HG03460 (cell line): ENCODE results near the gene TCHH.
"Not testable (repeated sequence)": the region's sequence is repeated elsewhere in the genome, so short reads cannot be mapped to it uniquely, and the experiment has no call there.

ENCODE experiments used
- ATAC-seq: cut with Tn5 transposase; IDR thresholded peaks from one replicate; pipeline ENCODE4 v1.9.1; 2021; ENCODE audit not compliant: unreplicated experiment

Gene TCHH

DNA sequence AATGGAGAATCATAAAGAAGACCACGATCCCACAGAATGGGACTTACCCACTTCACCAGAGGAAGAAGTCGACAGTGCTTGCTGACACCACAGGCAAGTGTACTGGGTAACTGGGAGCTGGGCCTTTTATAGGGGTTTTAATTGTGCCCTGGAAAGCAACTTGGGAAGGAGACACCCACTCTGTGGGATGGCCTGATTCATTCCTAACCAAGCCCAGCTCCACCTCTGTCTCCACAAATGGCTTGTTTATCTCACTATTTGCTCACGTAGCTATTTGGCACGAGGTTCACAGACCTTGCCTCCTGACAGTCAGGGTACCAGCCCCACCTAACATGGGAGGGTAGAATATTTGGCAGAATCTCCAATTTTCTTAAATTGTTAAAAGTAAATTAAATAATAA is at the start of gene TCHH:
TCHH (minus strand) TSS at position 101 of the 400 bp plus-strand sequence. CDS start 1,364 bp downstream, outside the sequence.
- ATAC-seq, result no peak

GRCh38 chr1:152164517-152165136 is 49.4 kb upstream of the TCHH start:
- no peak for ATAC-seq

DNA sequence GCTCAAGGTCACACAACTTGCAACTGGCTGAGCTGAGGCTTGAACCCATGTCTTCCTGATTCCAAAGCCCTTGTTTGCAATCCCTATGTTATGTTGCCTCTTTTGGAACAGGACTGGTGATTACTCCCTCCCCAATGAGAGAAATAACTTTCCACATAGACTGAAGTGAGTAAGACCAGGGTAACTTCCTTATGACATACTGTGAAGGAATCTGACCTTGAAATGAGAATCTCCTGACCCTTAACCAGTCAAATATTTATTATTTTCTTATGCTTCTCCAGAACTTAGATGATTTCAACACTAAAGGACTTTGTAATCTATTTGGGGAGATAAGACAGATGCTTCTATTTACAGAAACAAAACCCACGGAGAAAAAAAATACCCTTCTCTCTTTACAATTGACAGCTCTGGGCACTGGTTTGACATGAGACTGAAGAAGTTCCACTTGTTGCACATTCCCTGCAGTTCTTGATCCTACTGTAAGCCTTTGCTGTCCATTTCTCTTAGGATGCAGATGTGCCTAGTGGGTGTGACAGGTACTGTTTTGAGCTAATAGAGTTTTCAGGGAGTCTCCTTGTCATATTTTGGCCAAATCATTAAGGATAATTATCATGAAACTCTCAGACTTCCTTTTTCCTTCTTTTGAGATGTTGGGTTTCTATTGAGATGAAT is 47.7 kb upstream of the TCHH start:
- ATAC-seq, result no peak

DNA sequence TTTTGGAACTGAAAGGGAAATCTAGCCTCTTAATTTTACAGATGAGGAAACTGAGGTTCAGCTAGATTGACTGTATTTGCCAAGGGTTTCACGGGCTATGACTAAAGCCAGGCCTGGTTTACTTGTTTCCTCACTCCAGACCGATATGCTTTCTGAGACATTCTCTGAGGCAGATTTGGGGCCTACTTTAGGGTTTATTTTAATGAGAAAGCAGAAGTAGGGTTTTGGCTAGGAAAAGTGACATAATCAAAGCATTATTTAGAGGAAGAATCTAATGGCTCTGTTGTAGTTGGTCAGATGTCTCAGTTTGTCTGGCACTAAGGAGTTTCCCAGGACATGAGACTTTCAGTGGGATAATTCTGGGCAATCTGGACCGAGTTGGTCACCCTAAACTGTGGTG is 45.3 kb upstream of the TCHH start:
- ATAC-seq, result no peak

- no peak for ATAC-seq
Observed at GRCh38 chr1:152159144-152159543, 43.9 kb upstream of the TCHH start, which contains the start of gene RPTN. Gene RPTN, minus strand, starts transcription at chr1:152159228. Its CDS starts 1,339 bp downstream, at chr1:152157889.

DNA sequence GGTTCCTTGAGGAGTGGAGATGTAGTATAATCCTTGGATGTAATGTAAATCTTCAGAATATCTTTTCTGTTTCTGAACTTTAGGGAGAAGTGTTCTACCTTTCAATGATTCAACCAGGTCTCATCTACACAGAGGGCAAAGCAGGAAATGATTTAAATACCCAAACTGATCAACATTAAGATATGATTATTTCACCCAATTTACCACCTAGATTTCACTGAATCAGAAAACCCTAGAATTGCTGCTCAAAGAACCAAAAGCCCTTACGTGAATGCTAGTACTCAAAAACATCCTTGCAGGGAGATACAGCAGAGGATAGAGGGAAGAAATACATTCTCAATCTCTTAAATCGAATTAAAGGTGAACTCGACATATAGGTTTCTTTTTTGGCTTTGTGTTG is 38.8 kb upstream of the TCHH start:
- ATAC-seq, result no peak

DNA sequence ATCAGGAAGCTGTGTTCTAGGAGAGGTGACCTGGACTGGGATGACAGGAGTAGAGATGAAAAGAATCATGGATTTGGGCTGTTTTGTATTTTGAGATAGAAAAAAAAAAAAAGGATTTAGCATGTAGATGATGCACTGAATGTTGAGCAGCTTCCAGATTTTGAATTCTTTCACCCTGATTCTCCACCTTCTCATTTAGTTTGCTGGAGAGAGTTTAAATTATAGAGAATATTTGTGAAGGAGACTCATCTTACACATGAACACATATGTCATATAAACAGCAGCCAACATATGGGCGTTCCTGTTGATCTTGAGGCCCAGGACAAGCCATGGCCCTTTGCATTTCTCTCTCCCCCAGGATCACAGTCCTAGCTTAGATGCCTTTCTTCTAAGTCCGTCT is 36.4 kb upstream of the TCHH start:
- ATAC-seq, result no peak

- no peak for ATAC-seq
Observed at GRCh38 chr1:152148981-152149380, 33.7 kb upstream of the TCHH start.

DNA sequence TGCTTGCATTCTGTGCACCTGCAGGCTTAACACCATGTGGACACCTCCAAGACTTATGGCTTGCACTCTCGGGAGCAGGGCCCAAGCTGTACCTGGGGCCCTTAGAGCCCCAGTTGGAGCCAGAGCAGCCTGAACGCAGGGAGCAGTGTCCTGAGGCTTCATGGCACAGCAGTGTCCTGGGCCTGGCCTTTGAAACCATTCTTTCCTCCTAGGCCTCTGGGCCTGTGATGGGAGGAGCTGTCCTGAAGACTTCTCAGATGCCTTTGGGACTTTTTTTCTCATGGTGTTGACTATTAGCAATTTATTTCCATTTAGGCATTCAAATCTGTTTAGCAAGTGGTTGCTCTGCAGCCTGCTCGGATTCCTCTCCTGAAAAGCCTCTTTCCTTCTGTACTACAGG is 32.8 kb upstream of the TCHH start:
- ATAC-seq, result no peak

DNA sequence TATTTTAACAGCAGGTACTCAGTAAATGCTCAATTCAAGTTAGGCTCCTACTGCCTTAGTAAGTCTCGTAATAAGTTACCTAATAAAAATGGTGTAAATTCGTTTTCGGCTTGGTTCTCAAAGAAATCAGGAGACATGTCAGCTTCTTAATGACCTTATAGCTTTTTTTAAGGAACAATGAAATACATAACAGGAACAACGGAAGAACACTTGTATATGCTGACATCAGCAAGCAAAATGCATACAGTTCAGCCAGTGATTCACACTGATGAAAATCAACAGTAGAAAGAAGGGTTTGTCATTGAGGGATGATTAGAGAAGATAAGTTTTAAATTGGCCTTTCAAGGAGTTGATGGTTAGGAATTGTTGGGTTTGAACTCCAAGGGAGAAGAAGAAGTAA is 30.5 kb upstream of the TCHH start:
- ATAC-seq, result no peak

GRCh38 chr1:152144674-152145183 is 29.5 kb upstream of the TCHH start:
- not testable (repeated sequence) for ATAC-seq

GRCh38 chr1:152143150-152143887 is 28.1 kb upstream of the TCHH start:
- no peak for ATAC-seq

GRCh38 chr1:152141971-152142584 is 26.8 kb upstream of the TCHH start:
- no peak for ATAC-seq

DNA sequence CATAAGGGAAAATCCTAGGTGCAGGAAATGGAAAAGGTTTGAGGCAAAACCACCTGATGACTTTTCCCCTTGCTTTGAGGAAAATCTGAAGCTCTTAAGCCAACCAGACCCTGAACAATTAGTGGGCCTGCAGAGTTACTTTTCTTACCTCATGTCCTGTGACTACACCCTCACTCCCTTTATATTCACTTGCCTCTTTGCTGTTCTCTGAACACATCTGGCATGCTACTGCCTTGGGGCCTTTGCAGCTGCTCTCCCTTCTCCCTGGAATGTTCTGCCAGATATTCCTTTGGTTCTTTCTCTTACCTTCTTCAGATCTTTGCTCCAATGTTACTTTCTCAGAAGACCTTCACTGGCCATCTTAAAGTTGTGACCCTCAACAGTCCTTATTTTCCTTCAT is 22.0 kb upstream of the TCHH start:
- ATAC-seq, result no peak

GRCh38 chr1:152130186-152130585 is 14.9 kb upstream of the TCHH start:
- ATAC-seq, result no peak

DNA sequence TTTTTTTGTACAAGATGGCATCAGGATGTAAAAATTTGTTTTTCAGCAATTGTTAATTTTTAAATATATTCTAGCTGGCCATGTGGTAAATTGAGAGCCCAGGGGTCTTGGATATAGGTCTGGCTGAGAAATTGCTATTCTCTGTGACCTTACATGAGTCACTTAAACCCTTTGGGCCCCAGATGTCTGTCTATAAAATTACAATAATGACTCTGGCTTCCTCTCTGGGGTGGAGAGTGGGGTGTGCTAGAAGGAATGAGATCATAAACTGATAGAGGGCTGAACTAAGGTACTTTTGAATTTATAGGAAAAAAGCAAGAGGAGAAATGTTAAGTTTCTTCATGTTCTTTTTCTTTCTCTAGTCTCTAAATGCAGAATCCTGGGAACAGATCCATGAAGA is 12.4 kb upstream of the TCHH start:
- ATAC-seq, result no peak

GRCh38 chr1:152125834-152126443 is 10.7 kb upstream of the TCHH start:
- no peak for ATAC-seq

- ATAC-seq, result no peak
Observed at GRCh38 chr1:152118915-152119314, 3.7 kb upstream of the TCHH start.

- ATAC-seq, result no peak
Observed at GRCh38 chr1:152112885-152113432, 2.3 kb downstream of the TCHH start.

DNA sequence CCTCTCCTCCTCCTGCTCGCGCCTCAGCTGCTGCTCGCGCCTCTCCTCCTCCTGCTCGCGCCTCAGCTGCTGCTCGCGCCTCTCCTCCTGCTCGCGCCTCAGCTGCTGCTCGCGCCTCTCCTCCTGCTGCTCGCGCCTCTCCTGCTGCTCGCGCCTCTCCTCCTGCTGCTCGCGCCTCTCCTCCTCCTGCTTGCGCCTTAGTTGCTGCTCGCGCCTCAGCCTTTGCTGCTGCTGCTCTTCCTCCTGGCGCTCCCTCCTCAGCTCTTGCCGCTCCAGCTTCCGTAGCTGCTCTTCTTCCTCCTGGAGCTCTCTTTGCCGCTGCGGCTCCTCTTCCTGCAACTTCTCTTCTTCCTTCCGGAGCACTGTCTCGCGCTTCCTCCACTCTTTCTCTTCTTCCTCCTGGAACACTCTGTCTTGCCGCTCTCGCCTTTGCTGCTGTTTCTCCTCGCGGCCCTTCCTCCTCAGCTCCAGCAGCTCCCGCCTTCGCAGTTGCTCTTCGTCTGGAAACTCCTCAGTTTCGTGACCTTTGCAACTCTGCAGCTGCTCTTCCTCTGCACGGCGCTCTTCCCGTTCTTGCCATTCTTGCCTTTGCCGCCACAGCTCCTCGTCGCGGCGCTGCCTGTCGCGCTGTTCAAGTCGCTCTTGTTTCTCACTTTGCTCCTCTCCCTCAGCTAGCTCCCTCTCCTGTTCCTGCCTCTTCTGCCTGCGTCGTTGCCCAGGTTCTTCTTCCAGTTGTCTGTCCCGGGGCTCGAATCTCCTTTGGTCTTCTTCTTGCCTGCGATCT is 3.0 kb downstream of the TCHH start:
- ATAC-seq, result no peak
